ENCODE data around the gene HELZ. TPM values are rescaled to one million over a fixed set of nuclear protein-coding genes. Genes with fewer than 3 reads are reported as not detected.

The HELZ gene
- total and polyA plus RNA-seq, 2 donors (not counting 3 experiments of a cell fraction or from before 2014, with no cell fraction given): 8.0 to 47.3 TPM

- Histone ChIP-seq H3K4me2 (ENCODE audit: insufficient read depth, low read length) (no peak overlapping the region), H3K36me3 (ENCODE audit: control insufficient read depth in 2 of 2, extremely low read depth in 1 of 2, insufficient read depth in 2 of 2, low read length in 2 of 2) (peaks cover 0 to 6% of the 10 kb centered on the region in 2 experiments), H3K27me3 (ENCODE audit: control insufficient read depth in 2 of 2, insufficient read depth in 2 of 2, low read length in 2 of 2) (no peaks in the 10 kb centered on the region), H3K4me1 (ENCODE audit: control insufficient read depth, extremely low read depth, insufficient read depth, low read length) (no peaks in the 10 kb centered on the region), H3K4me3 (replicated peaks in 1 of 3; ENCODE audit: insufficient read depth in 1 of 3, low read depth in 1 of 3, low read length in 3 of 3) (no peak overlapping the region), H2AFZ (ENCODE audit: low read depth, low read length) (no peak overlapping the region), H3K9me3 (replicated peaks; ENCODE audit: control insufficient read depth, insufficient read depth, low read length) (no peaks in the 10 kb centered on the region), H3K27ac (ENCODE audit: insufficient read depth, low read depth, low read length) (no peak overlapping the region), H3K79me2 (ENCODE audit: control insufficient read depth, insufficient read depth, low read length) (no peaks in the 10 kb centered on the region), H4K20me1 (replicated peaks; ENCODE audit: control insufficient read depth, extremely low read depth, insufficient read depth, low read length) (no peaks in the 10 kb centered on the region), H3K9ac (replicated peaks; ENCODE audit: extremely low read depth, insufficient read depth, low read length) (no peak overlapping the region), H3K9me1 (replicated peaks; ENCODE audit: control insufficient read depth, extremely low read depth, insufficient read depth, low read length) (no peaks in the 10 kb centered on the region)
- POLR2A ChIA-PET: no interaction called here
- BruUV-seq (replicated peaks): no TSS peak
- CTCF ChIA-PET: no interaction called here
- dilution Hi-C loops (cut with MboI; ENCODE audit: extremely low pct_ligation_motif_present, low sequenced_read_pairs) (no loop called here), intact Hi-C loops (cut with micrococcal nuclease) (loop anchor here (10.0 kb wide), 1 partner anchor 169 kb away; no protein-coding TSS in a partner anchor)
- FAIRE-seq (no peak), DNase-seq (ENCODE audit: low read depth, low spot score) (no peak)
- TF ChIP-seq GATA2 (IDR thresholded peaks at IDR 0.05; ENCODE audit: insufficient read depth, insufficient read length, low read depth, low read length) (no peak), FOS (IDR thresholded peaks at IDR 0.05; ENCODE audit: borderline replicate concordance, insufficient read depth, low read length) (no peak)
These were observed 128.9 kb downstream of the HELZ start for GRCh38 chr17:67116045-67116575.

DNA sequence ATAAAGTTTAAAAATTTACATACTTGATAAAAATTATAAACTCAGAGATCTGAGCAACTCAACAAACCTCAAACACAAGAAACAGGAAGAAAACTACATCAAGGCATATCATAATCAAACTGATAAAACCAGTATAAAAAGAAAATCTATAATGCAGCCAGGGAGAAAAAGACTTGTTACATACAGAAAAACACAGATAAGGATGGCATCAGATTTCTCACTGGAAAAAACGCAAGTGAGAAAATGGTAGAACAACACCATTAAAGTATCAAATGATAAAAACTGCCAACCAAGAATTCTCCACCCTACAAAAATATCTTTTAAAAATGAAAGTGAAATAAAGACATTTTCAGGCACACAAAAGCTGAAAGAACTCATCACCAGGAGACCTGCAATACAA lies 129.6 kb downstream of the HELZ start:
- no peaks in the 10 kb centered on the region for H3K27me3 ChIP-seq (ENCODE audit: control insufficient read depth in 2 of 2, insufficient read depth in 2 of 2, low read length in 2 of 2)
- intact Hi-C loops (cut with micrococcal nuclease): loop anchor here (10.0 kb wide), 1 partner anchor 169 kb away; no protein-coding TSS in a partner anchor
- no TSS peak for BruUV-seq (replicated peaks)
- dilution Hi-C loops (cut with MboI; ENCODE audit: extremely low pct_ligation_motif_present, low sequenced_read_pairs): no loop called here
- H4K20me1 ChIP-seq (replicated peaks; ENCODE audit: control insufficient read depth, extremely low read depth, insufficient read depth, low read length): no peaks in the 10 kb centered on the region
- FAIRE-seq (no peak), DNase-seq (ENCODE audit: low read depth, low spot score) (no peak)
- no peaks in the 10 kb centered on the region for H3K4me1 ChIP-seq (ENCODE audit: control insufficient read depth, extremely low read depth, insufficient read depth, low read length)
- H3K36me3 ChIP-seq (ENCODE audit: control insufficient read depth in 2 of 2, extremely low read depth in 1 of 2, insufficient read depth in 2 of 2, low read length in 2 of 2): peaks cover 0 to 6% of the 10 kb centered on the region in 2 experiments
- no peak for TF ChIP-seq JUN (IDR thresholded peaks at IDR 0.05; ENCODE audit: borderline replicate concordance, insufficient read depth, insufficient read length, low read depth)
- no peak for TF ChIP-seq EZH2 (IDR thresholded peaks at IDR 0.05; ENCODE audit: borderline replicate concordance, low read depth, low read length, severe bottlenecking)
- no peak for TF ChIP-seq GATA2 (IDR thresholded peaks at IDR 0.05; ENCODE audit: insufficient read depth, insufficient read length, low read depth, low read length)
- no peak for TF ChIP-seq POLR2A (IDR thresholded peaks at IDR 0.05; ENCODE audit: low read depth, low read length)
- TF ChIP-seq, protein P1, sequence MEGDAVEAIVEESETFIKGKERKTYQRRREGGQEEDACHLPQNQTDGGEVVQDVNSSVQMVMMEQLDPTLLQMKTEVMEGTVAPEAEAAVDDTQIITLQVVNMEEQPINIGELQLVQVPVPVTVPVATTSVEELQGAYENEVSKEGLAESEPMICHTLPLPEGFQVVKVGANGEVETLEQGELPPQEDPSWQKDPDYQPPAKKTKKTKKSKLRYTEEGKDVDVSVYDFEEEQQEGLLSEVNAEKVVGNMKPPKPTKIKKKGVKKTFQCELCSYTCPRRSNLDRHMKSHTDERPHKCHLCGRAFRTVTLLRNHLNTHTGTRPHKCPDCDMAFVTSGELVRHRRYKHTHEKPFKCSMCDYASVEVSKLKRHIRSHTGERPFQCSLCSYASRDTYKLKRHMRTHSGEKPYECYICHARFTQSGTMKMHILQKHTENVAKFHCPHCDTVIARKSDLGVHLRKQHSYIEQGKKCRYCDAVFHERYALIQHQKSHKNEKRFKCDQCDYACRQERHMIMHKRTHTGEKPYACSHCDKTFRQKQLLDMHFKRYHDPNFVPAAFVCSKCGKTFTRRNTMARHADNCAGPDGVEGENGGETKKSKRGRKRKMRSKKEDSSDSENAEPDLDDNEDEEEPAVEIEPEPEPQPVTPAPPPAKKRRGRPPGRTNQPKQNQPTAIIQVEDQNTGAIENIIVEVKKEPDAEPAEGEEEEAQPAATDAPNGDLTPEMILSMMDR (IDR thresholded peaks at IDR 0.05; ENCODE audit: extremely low read depth in 1 of 2, insufficient read depth in 1 of 2, low read depth in 1 of 2, low read length in 2 of 2): no peak
- TF ChIP-seq FOS (IDR thresholded peaks at IDR 0.05; ENCODE audit: borderline replicate concordance, insufficient read depth, low read length): no peak
- TF ChIP-seq MYC (IDR thresholded peaks at IDR 0.05; ENCODE audit: low read depth, low read length): no peak
- no peak for TF ChIP-seq POLR2AphosphoS5 (IDR thresholded peaks at IDR 0.05; ENCODE audit: insufficient read depth, low read depth, low read length)
- no peak for TF ChIP-seq MAX (IDR thresholded peaks at IDR 0.05; ENCODE audit: insufficient read depth, insufficient read length)
- no peaks in the 10 kb centered on the region for H3K9me3 ChIP-seq (replicated peaks; ENCODE audit: control insufficient read depth, insufficient read depth, low read length)
- no peaks in the 10 kb centered on the region for H3K9me1 ChIP-seq (replicated peaks; ENCODE audit: control insufficient read depth, extremely low read depth, insufficient read depth, low read length)
- H3K79me2 ChIP-seq (ENCODE audit: control insufficient read depth, insufficient read depth, low read length): no peaks in the 10 kb centered on the region
- CTCF ChIA-PET: no interaction called here
- H3K9ac ChIP-seq (replicated peaks; ENCODE audit: extremely low read depth, insufficient read depth, low read length): no peak overlapping the region
- H3K4me2 ChIP-seq (ENCODE audit: insufficient read depth, low read length): no peak overlapping the region
- POLR2A ChIA-PET: no interaction called here
- H3K27ac ChIP-seq (ENCODE audit: insufficient read depth, low read depth, low read length): no peak overlapping the region
- H3K4me3 ChIP-seq (replicated peaks in 1 of 3; ENCODE audit: insufficient read depth in 1 of 3, low read depth in 1 of 3, low read length in 3 of 3): no peak overlapping the region
- H2AFZ ChIP-seq (ENCODE audit: low read depth, low read length): no peak overlapping the region
